OCI-LY7 (cell line): ENCODE measurements around the gene GLYATL1. TPM values are rescaled to one million over a fixed set of nuclear protein-coding genes. Genes with fewer than 3 reads are reported as not detected.

Source experiments
- BruUV-seq: library from RNA; stranded (reverse); fragments of 400-500 nt; replicated peaks from 2 replicates; lab custom pipeline; 2021; lab: Mats Ljungman, UMichigan
- CTCF ChIA-PET: fragments of 300-600 bp; sonication (Branson Sonifier 250); formaldehyde crosslinking; loops from one replicate; lab custom pipeline; 2022; ENCODE audit warnings: antibody characterized with exemption; ENCODE audit not compliant: unreplicated experiment; lab: Charles Lee
- POLR2A ChIA-PET: fragments of 300-600 bp; sonication (Branson Sonifier 250); formaldehyde crosslinking; loops from one replicate; lab custom pipeline; 2022; ENCODE audit warnings: antibody characterized with exemption; lab: Charles Lee
- DNase-seq: peaks from one replicate; pipeline ENCODE4 v3.0.0-alpha.2; 2015; ENCODE audit warnings: low spot score
- H2AFZ ChIP-seq: fragments of 200-600 bp; sonication (generic), shearing (Covaris generic); 2 replicates; pipeline ENCODE4 v1.6.1; 2014; ENCODE audit warnings: mild to moderate bottlenecking, antibody characterized with exemption, low read length, moderate library complexity
- H3K27ac ChIP-seq: fragments of 200-600 bp; sonication (generic); 2 replicates; pipeline ENCODE4 v1.5.1; 2014; ENCODE audit warnings: mixed run types, low read depth, mild to moderate bottlenecking, moderate library complexity, low read length, inconsistent platforms; ENCODE audit not compliant: poor library complexity, severe bottlenecking
- H3K36me3 ChIP-seq: fragments of 200-600 bp; sonication (generic); 2 replicates; pipeline ENCODE4 v1.6.1; 2014; ENCODE audit warnings: mild to moderate bottlenecking, antibody characterized with exemption, low read length, moderate library complexity, mixed read lengths; ENCODE audit not compliant: insufficient read depth
- H3K4me1 ChIP-seq: fragments of 200-600 bp; sonication (generic); 2 replicates; pipeline ENCODE4 v1.5.1; 2014; ENCODE audit warnings: mild to moderate bottlenecking, low read length; ENCODE audit not compliant: insufficient read depth, poor library complexity, severe bottlenecking
- H3K4me2 ChIP-seq: fragments of 200-600 bp; sonication (generic); 2 replicates; pipeline ENCODE4 v1.6.1; 2014; ENCODE audit warnings: mild to moderate bottlenecking, low read length
- H3K4me3 ChIP-seq: fragments of 200-600 bp; sonication (generic); 2 replicates; pipeline ENCODE4 v1.5.1; 2014; ENCODE audit warnings: mild to moderate bottlenecking, low read depth, low read length; ENCODE audit not compliant: poor library complexity, severe bottlenecking
- H3K79me2 ChIP-seq: fragments of 200-600 bp; sonication (generic); 2 replicates; pipeline ENCODE4 v1.6.1; 2016; ENCODE audit warnings: low read depth, mild to moderate bottlenecking, low read length, moderate library complexity, mixed read lengths; ENCODE audit not compliant: insufficient read depth
- H3K9me2 ChIP-seq: fragments of 200-600 bp; sonication (generic); 2 replicates; pipeline ENCODE4 v1.6.1; 2016; ENCODE audit warnings: mild to moderate bottlenecking, low read length, mixed read lengths; ENCODE audit not compliant: insufficient read depth
- H3K9me3 ChIP-seq: fragments of 200-600 bp; sonication (generic); 2 replicates; pipeline ENCODE4 v1.6.1; 2014; ENCODE audit warnings: mild to moderate bottlenecking, mixed run types, low read length, mixed read lengths
- H4K20me1 ChIP-seq: fragments of 200-600 bp; sonication (generic); 2 replicates; pipeline ENCODE4 v1.6.1; 2014; ENCODE audit warnings: mild to moderate bottlenecking, antibody characterized with exemption, low read length, moderate library complexity, mixed read lengths; ENCODE audit not compliant: insufficient read depth
- EZH2phosphoT487 ChIP-seq: fragments of 200-600 bp; sonication (generic); IDR thresholded peaks from 2 replicates; pipeline ENCODE4 v1.6.1; 2018; ENCODE audit warnings: low read depth, borderline replicate concordance, mild to moderate bottlenecking, mixed run types, antibody characterized with exemption, low read length, moderate library complexity, mixed read lengths
- intact Hi-C: fragments of 100-400 bp; cut with micrococcal nuclease; formaldehyde crosslinking; loops from one replicate; pipeline ENCODE4 v1.10.0; 2022; ENCODE audit not compliant: unreplicated experiment
- total RNA-seq, 2 experiments: library from RNA; depleted of rRNA in 1 of 2; stranded (reverse); fragments of >200 nt in 1 of 2; shearing (Covaris generic) in 1 of 2; gene quantifications; 2 replicates each; pipeline ENCODE4 v1.2.3, GENCODE V29; 2014 to 2022
- TF ChIP-seq, protein P1 (sequence below): fragments of 200-600 bp; sonication (generic); conservative IDR thresholded peaks from 2 replicates; pipeline ENCODE4 v1.5.1; 2014; ENCODE audit warnings: mild to moderate bottlenecking, antibody characterized with exemption, low read length, moderate library complexity, mixed read lengths

GLYATL1 gene
- total RNA-seq, 2 experiments from 2014 or later, result not detected

- Histone ChIP-seq H3K36me3 (no peaks in the 10 kb centered on the region), H3K4me2 (no peak overlapping the region), H3K9me2 (no peaks in the 10 kb centered on the region), H3K4me1 (no peaks in the 10 kb centered on the region), H3K4me3 (no peak overlapping the region), H3K27ac (no peak overlapping the region), H3K9me3 (peaks cover 6% of the 10 kb centered on the region; the same call in 1 of the 2 replicates), H3K79me2 (no peaks in the 10 kb centered on the region), H4K20me1 (no peaks in the 10 kb centered on the region), H2AFZ (no peak overlapping the region; the same call in 1 of the 2 replicates)
- CTCF ChIA-PET, result no interaction called here
- no TSS peak for BruUV-seq
- intact Hi-C loops, result loop anchor here (10.0 kb wide), 3 partner anchors 133 to 267 kb away; no protein-coding TSS in a partner anchor
- TF ChIP-seq, protein P1, sequence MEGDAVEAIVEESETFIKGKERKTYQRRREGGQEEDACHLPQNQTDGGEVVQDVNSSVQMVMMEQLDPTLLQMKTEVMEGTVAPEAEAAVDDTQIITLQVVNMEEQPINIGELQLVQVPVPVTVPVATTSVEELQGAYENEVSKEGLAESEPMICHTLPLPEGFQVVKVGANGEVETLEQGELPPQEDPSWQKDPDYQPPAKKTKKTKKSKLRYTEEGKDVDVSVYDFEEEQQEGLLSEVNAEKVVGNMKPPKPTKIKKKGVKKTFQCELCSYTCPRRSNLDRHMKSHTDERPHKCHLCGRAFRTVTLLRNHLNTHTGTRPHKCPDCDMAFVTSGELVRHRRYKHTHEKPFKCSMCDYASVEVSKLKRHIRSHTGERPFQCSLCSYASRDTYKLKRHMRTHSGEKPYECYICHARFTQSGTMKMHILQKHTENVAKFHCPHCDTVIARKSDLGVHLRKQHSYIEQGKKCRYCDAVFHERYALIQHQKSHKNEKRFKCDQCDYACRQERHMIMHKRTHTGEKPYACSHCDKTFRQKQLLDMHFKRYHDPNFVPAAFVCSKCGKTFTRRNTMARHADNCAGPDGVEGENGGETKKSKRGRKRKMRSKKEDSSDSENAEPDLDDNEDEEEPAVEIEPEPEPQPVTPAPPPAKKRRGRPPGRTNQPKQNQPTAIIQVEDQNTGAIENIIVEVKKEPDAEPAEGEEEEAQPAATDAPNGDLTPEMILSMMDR, result no peak
- TF ChIP-seq EZH2phosphoT487, result no peak
- no peak for DNase-seq
- POLR2A ChIA-PET, result interaction anchor here (0.6 to 0.7 kb wide), 2 partner anchors 10 to 406 kb away, joined by 4 to 7 read pairs; no protein-coding TSS in a partner anchor
These were observed 17.4 kb upstream of the GLYATL1 start for GRCh38 chr11:58921778-58922390.

DNA sequence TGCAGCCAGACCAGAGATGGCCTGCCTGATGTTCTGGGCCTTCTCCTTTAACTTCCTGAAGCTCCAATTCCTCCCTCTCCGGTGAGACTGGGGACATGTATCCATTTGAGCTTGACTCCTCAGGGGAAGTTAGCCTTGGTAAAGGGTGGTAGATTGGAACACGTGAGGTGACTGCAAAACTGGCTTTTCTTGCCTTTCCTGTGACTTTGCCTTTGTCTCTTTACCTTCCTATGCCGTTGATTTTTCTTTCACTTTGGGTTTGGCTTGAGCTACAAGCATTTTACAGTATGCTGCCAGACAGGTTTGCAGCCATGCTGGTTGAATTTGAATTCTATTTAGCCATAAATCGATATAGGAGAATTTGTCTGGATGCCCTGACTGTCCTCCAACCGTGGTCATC, 16.8 kb upstream of the GLYATL1 start:
- Histone ChIP-seq H3K36me3 (no peaks in the 10 kb centered on the region), H4K20me1 (no peaks in the 10 kb centered on the region), H2AFZ (peak overlapping the region; percentile 86; the same call in 1 of the 2 replicates), H3K4me3 (no peak overlapping the region), H3K27ac (no peak overlapping the region), H3K4me1 (no peaks in the 10 kb centered on the region), H3K9me2 (no peaks in the 10 kb centered on the region), H3K79me2 (no peaks in the 10 kb centered on the region), H3K4me2 (no peak overlapping the region), H3K9me3 (peaks cover 4% of the 10 kb centered on the region; the same call in 1 of the 2 replicates)
- POLR2A ChIA-PET, result interaction anchor here (0.6 to 0.7 kb wide), 3 partner anchors 10 to 407 kb away, joined by 4 to 7 read pairs (median 4); no protein-coding TSS in a partner anchor
- no TSS peak for BruUV-seq
- CTCF ChIA-PET, result no interaction called here
- DNase-seq, result no peak
- TF ChIP-seq, protein P1, result no peak
- no peak for TF ChIP-seq EZH2phosphoT487
- intact Hi-C loops, result loop anchor here (10.0 kb wide), 3 partner anchors 132 to 268 kb away; no protein-coding TSS in a partner anchor

GRCh38 chr11:58923300-58923788, 15.9 kb upstream of the GLYATL1 start:
- BruUV-seq, result no TSS peak
- peak; percentile 67 for DNase-seq
- no peaks in the 10 kb centered on the region for H3K36me3 ChIP-seq
- ChIA-PET CTCF (no interaction called here), POLR2A (interaction anchor here (0.5 to 0.6 kb wide), 2 partner anchors 20 to 197 kb away, joined by 3 to 4 read pairs; no protein-coding TSS in a partner anchor)
- peak overlapping the region; percentile 47 for H3K4me2 ChIP-seq
- H4K20me1 ChIP-seq, result no peaks in the 10 kb centered on the region
- H3K4me1 ChIP-seq, result no peaks in the 10 kb centered on the region
- no peaks in the 10 kb centered on the region for H3K9me2 ChIP-seq
- intact Hi-C loops, result loop anchor here (10.0 kb wide), 3 partner anchors 131 to 269 kb away; no protein-coding TSS in a partner anchor
- TF ChIP-seq, protein P1, result peak; percentile 77
- no peak for TF ChIP-seq EZH2phosphoT487
- peak overlapping the region; percentile 86 for H2AFZ ChIP-seq
- H3K27ac ChIP-seq, result no peak overlapping the region
- 0 out of 2 replicates have a peak, but pooled peaks cover under 1% of the 10 kb centered on the region for H3K9me3 ChIP-seq
- no peaks in the 10 kb centered on the region for H3K79me2 ChIP-seq
- H3K4me3 ChIP-seq, result no peak overlapping the region
